Kidney epithelial cell (primary cell): ENCODE data around the gene CANX. TPM values are rescaled to one million over a fixed set of nuclear protein-coding genes. Genes with fewer than 3 reads are reported as not detected.

Experiments used
- DNase-seq: peaks from one replicate; pipeline ENCODE4 v3.0.0-alpha.2; 2010; ENCODE audit warnings: low read depth
- H3K27me3 ChIP-seq: 2 replicates; pipeline ENCODE4 v1.6.0; 2011; ENCODE audit warnings: low read length; ENCODE audit not compliant: control insufficient read depth, insufficient read depth
- H3K36me3 ChIP-seq: 2 replicates; pipeline ENCODE4 v1.5.1; 2011; ENCODE audit warnings: low read length; ENCODE audit not compliant: control insufficient read depth, insufficient read depth
- H3K4me3 ChIP-seq: 2 replicates; pipeline ENCODE4 v1.5.1; 2011; ENCODE audit warnings: low read depth, mild to moderate bottlenecking, control low read depth, low read length
- total RNA-seq: library from RNA; depleted of rRNA; stranded (reverse); fragments of >200 nt; gene quantifications from 2 replicates; pipeline ENCODE4 v1.2.3, GENCODE V29; 2015
- TF ChIP-seq, protein P1 (sequence below): IDR thresholded peaks from 2 replicates; pipeline ENCODE4 v1.5.1; 2011; ENCODE audit warnings: mild to moderate bottlenecking, moderate library complexity, low read length, control low read depth, inconsistent platforms; ENCODE audit not compliant: insufficient read depth, poor library complexity, severe bottlenecking

The CANX gene
- total RNA-seq, 1 donor from 2014 or later: 649 TPM

DNA sequence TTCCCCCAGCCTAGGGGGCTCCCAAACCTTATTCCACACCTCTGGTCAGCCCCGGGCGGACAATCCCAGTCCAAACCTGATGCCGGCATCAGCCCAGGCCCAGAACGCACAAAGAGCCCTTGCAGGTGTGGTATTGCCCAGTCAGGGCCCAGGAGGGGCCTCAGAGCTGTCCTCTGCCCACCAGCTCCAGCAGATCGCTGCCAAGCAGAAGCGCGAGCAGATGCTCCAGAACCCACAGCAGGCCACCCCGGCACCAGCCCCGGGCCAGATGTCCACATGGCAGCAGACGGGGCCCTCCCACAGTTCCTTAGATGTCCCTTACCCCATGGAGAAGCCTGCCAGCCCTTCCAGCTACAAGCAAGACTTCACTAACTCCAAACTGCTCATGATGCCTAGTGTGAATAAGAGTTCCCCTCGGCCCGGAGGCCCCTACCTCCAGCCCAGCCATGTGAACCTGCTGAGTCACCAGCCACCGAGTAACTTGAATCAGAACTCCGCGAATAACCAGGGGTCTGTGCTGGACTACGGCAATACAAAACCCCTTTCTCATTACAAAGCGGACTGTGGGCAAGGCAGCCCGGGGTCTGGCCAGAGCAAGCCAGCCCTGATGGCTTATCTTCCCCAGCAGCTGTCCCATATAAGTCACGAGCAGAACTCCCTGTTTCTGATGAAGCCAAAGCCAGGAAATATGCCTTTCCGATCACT, 67.4 kb downstream of the CANX start:
- no peak overlapping the region for H3K4me3 ChIP-seq
- peak; percentile 49 for DNase-seq
- TF ChIP-seq, protein P1, sequence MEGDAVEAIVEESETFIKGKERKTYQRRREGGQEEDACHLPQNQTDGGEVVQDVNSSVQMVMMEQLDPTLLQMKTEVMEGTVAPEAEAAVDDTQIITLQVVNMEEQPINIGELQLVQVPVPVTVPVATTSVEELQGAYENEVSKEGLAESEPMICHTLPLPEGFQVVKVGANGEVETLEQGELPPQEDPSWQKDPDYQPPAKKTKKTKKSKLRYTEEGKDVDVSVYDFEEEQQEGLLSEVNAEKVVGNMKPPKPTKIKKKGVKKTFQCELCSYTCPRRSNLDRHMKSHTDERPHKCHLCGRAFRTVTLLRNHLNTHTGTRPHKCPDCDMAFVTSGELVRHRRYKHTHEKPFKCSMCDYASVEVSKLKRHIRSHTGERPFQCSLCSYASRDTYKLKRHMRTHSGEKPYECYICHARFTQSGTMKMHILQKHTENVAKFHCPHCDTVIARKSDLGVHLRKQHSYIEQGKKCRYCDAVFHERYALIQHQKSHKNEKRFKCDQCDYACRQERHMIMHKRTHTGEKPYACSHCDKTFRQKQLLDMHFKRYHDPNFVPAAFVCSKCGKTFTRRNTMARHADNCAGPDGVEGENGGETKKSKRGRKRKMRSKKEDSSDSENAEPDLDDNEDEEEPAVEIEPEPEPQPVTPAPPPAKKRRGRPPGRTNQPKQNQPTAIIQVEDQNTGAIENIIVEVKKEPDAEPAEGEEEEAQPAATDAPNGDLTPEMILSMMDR: no peak
- H3K36me3 ChIP-seq: peaks cover 3% of the 10 kb centered on the region
- H3K27me3 ChIP-seq: no peaks in the 10 kb centered on the region

DNA sequence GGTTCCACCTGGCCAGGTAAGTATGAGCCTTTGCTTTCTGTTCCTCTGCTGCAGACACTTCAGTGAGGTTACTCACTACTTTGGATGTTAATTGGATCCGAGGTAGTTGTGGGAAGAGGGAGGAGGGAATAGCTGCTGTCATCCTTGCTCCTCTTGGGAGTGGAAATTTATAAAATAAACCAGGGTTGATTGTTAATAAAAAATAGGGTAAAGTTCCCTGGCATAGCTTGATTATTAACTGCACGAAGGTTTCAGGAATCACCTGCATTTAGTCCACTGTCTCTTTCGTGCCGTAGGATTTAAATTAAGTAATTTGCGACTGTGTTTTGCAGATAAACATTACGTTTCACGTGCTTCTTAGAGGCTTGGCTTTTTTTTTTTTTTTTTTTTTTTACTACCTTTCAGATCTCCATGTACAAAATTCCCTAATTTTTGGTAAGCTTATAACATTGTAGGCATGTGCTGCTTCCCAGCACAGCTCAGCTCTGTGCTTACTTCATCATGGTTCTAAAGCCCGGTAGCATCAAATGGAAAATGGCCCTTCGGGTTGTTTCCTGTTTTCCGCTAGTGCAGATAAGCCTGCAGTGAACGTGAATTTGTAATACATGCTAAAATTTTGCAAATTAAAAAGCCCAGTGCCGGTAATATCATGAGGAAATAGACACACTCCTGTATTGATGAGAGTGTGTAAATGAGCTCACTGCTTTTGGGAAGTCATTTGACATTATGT, 68.1 kb downstream of the CANX start:
- H3K27me3 ChIP-seq: no peaks in the 10 kb centered on the region
- peaks cover 5% of the 10 kb centered on the region for H3K36me3 ChIP-seq
- no peak overlapping the region for H3K4me3 ChIP-seq
- no peak for DNase-seq
- TF ChIP-seq, protein P1: no peak

DNA sequence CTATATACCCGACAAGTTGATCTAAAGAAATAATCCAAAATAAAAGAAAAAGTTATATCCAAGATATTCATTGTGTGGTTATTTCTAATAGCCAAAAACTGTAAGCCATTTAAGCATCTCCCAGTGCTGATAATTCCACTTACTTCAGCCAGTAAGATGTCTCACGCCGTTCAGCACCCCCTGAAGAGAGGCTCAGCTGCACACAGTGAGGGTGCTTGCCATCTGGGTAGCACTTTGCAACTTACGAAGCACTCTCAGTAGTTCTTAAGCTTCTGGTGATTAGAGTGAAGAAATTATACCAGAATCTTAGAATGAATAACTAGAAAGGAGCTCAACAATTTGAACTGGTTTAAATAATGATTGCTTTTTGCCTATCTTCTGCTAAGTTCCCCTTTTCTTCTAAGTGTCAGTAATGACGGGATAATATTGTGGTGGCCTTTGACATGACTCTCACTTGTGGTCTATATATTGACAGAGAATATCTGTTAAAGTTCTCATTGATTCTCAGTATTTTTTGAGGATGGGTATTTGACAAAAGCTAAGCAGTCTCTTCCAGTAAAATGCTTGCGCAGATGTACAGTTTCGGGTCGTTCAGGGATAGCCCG, 68.8 kb downstream of the CANX start:
- DNase-seq: no peak
- H3K27me3 ChIP-seq: no peaks in the 10 kb centered on the region
- TF ChIP-seq, protein P1: no peak
- H3K36me3 ChIP-seq: peaks cover 6% of the 10 kb centered on the region
- no peak overlapping the region for H3K4me3 ChIP-seq

DNA sequence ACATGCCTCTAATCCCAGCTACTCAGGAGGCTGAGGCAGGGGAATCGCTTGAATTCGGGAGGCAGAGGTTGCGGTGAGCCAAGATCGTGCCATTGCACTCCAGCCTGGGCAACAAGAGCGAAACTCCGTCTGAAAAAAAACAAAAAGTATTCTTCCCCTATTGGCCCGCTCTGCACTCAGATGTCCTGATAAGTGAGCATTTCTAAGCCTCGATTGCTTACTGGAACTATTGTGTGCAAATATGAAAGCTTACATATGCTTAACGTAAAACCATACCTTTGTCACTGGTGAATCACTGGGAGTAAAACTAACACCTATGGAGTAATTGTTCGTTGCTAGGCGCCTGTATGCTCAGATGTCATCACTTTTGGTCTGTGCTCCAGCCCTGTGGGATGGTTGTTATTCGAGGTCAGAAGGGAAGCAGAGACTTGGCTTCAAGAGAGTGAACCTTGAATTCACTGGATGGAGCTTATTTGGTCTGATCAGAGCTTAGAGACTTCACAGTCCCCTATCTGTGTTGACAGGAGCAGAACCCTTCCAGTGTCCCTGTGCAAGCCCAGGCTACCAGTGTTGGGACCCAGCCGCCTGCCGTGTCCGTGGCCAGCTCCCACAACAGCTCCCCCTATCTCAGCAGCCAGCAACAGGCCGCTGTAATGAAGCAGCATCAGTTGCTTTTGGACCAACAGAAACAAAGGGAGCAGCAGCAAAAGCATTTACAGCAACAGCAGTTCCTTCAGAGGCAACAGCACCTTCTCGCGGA, 69.7 kb downstream of the CANX start:
- TF ChIP-seq, protein P1: no peak
- Histone ChIP-seq H3K4me3 (no peak overlapping the region), H3K27me3 (no peaks in the 10 kb centered on the region), H3K36me3 (peaks cover 6% of the 10 kb centered on the region)
- no peak for DNase-seq

DNA sequence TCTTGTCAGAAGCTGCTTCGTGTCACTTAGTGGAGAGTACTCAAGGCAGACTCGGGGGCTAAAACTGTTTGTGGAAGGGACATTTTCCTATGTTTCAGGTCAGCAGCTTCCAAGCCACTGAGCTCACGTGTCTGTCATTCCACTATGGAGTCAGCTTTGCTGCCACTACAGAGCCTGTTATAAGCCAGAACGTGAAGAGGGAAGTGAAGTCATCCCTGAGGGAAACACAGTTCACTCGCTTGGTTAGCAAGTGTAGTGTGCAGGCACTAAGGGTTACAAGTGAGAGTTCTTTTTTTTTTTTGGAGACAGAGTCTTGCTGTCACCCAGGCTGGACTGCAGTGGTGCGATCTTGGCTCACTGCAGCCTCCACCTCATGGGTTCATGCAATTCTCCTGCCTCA, 70.5 kb downstream of the CANX start:
- TF ChIP-seq, protein P1: no peak
- DNase-seq: no peak
- H3K36me3 ChIP-seq: peaks cover 8% of the 10 kb centered on the region
- H3K4me3 ChIP-seq: no peak overlapping the region
- no peaks in the 10 kb centered on the region for H3K27me3 ChIP-seq
